ENCODE data around the gene MYLK2.
A peak's percentile ranks its signal among the peaks of the same experiment; 100 is the strongest.
"Not testable (repeated sequence)": the region's sequence is repeated elsewhere in the genome, so short reads cannot be mapped to it uniquely, and the experiment has no call there.

The MYLK2 gene

GRCh38 chr20:31815408-31816188 is 3.6 kb upstream of the MYLK2 start:
- DNase-seq (ENCODE audit: low spot score) (no peak), FAIRE-seq (no peak)

GRCh38 chr20:31816221-31816620 is 2.9 kb upstream of the MYLK2 start:
- FAIRE-seq (no peak), DNase-seq (ENCODE audit: low spot score) (no peak)

GRCh38 chr20:31817461-31817860 is 1.7 kb upstream of the MYLK2 start:
- DNase-seq (ENCODE audit: low spot score): no peak
- FAIRE-seq: no peak

GRCh38 chr20:31818376-31818908 is 714 bp upstream of the MYLK2 start:
- DNase-seq (ENCODE audit: low spot score) (no peak), FAIRE-seq (no peak)

GRCh38 chr20:31820228-31820627 is 1.1 kb downstream of the MYLK2 start:
- FAIRE-seq (no peak), DNase-seq (ENCODE audit: low spot score) (no peak)

GRCh38 chr20:31821427-31821826 is 2.3 kb downstream of the MYLK2 start:
- FAIRE-seq (no peak), DNase-seq (ENCODE audit: low spot score) (no peak)

- DNase-seq (ENCODE audit: low spot score) (peak; percentile 90), FAIRE-seq (peak; percentile 52)
Measured at GRCh38 chr20:31822421-31823330, 3.5 kb downstream of the MYLK2 start.

- peak; percentile 32 for FAIRE-seq
- no peak for DNase-seq (ENCODE audit: low spot score)
Measured at GRCh38 chr20:31823360-31824124, 4.4 kb downstream of the MYLK2 start.

- DNase-seq (ENCODE audit: low spot score) (no peak), FAIRE-seq (no peak)
Measured at GRCh38 chr20:31824125-31824485, 4.9 kb downstream of the MYLK2 start.

- FAIRE-seq (no peak), DNase-seq (ENCODE audit: low spot score) (no peak)
Measured at GRCh38 chr20:31824554-31825313, 5.6 kb downstream of the MYLK2 start.

GRCh38 chr20:31826074-31826473 is 6.9 kb downstream of the MYLK2 start:
- FAIRE-seq (no peak), DNase-seq (ENCODE audit: low spot score) (no peak)

GRCh38 chr20:31827059-31827458 is 7.9 kb downstream of the MYLK2 start:
- DNase-seq (ENCODE audit: low spot score) (no peak), FAIRE-seq (no peak)

GRCh38 chr20:31828016-31828415 is 8.9 kb downstream of the MYLK2 start:
- not testable (repeated sequence) for FAIRE-seq; DNase-seq (ENCODE audit: low spot score)

GRCh38 chr20:31829731-31830130 is 10.6 kb downstream of the MYLK2 start:
- FAIRE-seq (no peak), DNase-seq (ENCODE audit: low spot score) (no peak)

- DNase-seq (ENCODE audit: low spot score) (no peak), FAIRE-seq (no peak)
Measured at GRCh38 chr20:31830406-31830981, 11.3 kb downstream of the MYLK2 start.

GRCh38 chr20:31831211-31831610 is 12.1 kb downstream of the MYLK2 start:
- peak; percentile 27 for FAIRE-seq
- DNase-seq (ENCODE audit: low spot score): no peak

- DNase-seq (ENCODE audit: low spot score) (no peak), FAIRE-seq (no peak)
Measured at GRCh38 chr20:31831771-31832306, 12.7 kb downstream of the MYLK2 start.

GRCh38 chr20:31833130-31833930 is 14.2 kb downstream of the MYLK2 start:
- FAIRE-seq (peak; percentile 46), DNase-seq (ENCODE audit: low spot score) (peak; percentile 71)

GRCh38 chr20:31833931-31834521 is 14.9 kb downstream of the MYLK2 start:
- FAIRE-seq (no peak), DNase-seq (ENCODE audit: low spot score) (no peak)

All from urothelium cell line (cell line).